GM19238 (cell line): ENCODE data around the gene MEF2C.

Experiments
- DNase-seq: peaks from one replicate; pipeline ENCODE4 v3.0.0; 2011; ENCODE audit warnings: low spot score; ENCODE audit not compliant: insufficient read length

MEF2C gene

DNA sequence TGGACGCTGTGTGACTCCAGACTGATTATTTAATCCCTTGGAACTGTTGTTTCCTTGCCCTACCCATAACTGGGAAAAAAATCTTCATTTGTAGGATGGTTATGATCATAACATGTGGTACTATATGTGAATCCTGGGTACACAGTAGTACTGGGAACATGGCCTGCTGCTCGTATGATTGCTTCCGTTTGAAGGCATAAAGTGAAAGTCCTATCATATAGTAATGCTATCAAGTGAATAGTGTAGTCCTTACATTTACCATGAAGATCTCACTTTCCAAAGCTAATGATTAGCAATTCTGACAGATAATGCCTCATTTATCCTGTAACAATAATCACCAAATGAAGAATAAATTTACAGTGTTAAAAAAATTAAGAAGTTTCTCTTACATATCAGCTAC, 53.2 kb downstream of the MEF2C start:
- no peak for DNase-seq

DNA sequence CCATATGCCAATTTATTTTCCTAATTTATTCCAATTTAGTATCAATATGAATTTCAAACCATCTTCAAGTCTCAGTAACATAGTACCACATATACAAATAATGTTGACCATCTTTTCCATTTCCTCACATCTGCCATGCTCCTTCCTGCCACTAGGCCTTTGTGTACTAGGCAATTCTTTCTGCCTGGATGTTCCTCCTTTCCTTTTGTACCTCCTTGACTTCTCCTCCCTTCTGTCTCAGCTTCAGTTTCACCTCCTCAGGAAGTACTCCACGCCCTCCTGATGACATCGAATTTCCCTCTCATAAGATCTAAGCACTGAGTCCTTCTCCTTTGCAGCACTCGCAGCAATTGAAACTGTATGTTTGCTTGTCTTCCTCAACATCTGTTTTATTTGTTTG, 53.9 kb downstream of the MEF2C start:
- DNase-seq, result no peak

DNA sequence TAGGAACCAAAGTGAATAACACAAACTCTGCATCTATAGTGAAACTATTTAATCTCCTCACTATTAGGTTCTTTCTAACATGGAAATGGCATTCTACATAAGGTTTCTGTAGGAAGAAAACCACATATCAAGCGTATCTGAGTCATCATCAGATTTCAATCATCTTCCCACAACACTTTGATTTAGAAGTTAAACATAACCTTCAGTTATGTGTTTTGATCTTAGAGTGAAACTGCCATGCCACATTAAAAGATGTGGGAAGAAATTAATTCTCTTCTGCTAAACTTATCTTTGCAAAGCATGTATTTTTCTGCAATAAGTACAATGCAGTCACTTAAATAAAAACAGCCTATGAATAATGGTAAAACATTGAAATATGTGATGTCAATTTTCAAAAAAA, 55.0 kb downstream of the MEF2C start:
- no peak for DNase-seq

- DNase-seq, result no peak
Observed at GRCh38 chr5:88826646-88827585, 56.1 kb downstream of the MEF2C start.

GRCh38 chr5:88825584-88826315, 57.2 kb downstream of the MEF2C start:
- DNase-seq, result no peak

DNA sequence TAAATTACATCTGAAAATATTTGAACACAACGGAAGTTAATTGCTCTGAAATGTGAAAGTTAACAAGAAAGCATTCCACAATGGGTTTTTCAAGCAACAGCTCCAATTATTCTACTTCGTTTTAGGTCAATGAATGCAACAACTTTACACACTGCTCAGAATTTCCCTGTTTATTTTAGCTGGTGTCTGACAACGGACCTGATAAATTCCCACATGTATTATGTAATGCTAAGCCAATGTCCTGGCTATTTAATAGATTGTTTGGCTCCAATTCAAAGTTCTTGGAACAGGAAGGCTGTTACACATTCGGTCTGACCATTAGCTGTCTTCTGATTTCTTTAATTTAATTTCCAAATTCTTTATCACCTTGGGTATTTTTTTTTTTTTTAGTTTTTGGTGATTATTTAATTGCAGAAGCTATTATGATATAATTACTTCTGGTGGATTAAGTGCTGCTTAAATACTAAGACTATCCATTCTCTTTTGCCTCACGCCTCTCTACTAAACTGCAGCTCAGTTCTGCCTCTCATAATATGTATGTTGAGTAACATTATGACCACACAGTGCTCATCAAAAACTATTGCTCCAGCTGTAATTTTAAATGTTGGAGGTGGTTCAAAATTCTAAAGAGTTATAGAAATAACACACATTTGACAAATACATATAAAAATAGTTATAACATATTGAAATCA, 57.9 kb downstream of the MEF2C start:
- no peak for DNase-seq

DNA sequence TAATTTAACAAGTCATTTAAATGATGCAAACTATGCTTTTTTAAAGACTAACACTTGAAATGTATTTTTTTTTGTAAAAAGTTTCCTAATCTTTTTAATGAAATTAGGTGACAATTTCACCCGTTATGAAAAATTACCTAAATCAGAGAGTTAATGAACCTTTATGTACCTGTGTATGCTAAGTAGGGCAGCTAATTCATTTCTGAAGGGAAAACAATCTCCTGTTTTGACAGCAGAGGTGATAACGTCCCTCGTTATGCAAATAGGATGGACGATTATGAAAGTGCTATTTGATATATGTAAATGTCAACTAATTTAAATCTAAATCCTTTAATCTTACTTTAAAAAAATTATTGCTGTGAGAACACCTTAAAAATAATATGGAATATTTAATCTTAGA, 58.8 kb downstream of the MEF2C start:
- DNase-seq, result no peak

GRCh38 chr5:88823201-88823600, 59.8 kb downstream of the MEF2C start:
- no peak for DNase-seq

DNA sequence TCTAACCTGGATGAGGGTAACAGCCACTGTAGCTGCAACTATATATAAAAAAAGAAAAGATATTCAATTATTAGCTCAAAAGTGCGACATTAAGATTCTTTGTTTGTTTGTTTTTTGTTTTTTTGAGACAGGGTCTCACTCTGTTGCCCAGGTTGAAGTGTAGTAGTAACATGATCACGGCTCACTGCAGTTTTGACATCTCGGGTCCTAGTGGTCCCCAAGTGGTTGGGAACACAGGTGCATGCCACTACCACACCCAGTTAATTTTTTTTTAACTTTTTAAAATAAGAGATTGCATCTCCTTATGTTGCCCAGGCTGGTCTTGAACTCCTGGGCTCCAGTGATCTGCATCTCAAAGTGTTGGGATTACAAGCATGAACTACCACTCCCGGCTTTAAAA, 61.8 kb downstream of the MEF2C start:
- DNase-seq, result no peak

DNA sequence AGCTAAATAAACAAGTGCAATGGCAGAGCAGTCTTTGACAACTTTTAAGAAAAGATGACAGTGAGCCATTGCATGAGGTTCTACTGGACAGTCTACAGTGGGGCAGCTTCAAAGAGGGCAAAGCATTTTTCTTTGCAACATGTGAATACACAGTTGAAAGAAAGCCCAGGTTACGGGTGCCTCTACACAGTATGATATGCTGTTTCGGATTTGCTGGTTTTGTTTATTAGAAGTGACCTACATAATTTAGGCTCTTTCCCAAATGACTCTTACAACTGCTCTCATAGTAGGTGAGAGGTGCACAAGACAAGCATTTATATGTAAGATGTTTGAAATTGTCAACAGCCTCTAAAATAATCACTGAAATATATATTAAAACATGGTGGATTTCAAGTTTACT, 62.4 kb downstream of the MEF2C start:
- no peak for DNase-seq

- no peak for DNase-seq
Observed at GRCh38 chr5:88819301-88819999, 63.5 kb downstream of the MEF2C start.

DNA sequence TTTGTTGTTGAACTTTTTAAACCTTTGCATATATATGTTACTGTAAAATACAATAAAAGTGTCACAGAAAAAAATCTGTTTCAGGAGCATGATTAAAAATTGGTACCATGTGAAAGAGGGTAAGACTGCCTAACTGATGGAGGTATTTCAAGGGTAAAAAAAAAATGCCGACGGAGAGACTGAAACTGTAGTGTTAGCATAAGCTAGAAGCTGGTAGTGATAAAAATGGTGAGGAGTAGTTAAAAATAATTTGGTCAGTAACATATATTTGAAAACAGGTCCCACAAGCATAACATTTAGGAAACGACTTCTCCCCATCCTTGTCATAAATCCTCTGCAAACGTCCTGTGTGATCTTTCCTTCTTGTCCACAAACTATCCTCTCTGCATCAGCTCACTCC, 64.7 kb downstream of the MEF2C start:
- no peak for DNase-seq

GRCh38 chr5:88816195-88816594, 66.8 kb downstream of the MEF2C start:
- no peak for DNase-seq

GRCh38 chr5:88815050-88815789, 67.8 kb downstream of the MEF2C start:
- no peak for DNase-seq

GRCh38 chr5:88813805-88814575, 69.0 kb downstream of the MEF2C start:
- no peak for DNase-seq

GRCh38 chr5:88813244-88813643, 69.7 kb downstream of the MEF2C start:
- DNase-seq, result no peak

GRCh38 chr5:88808153-88808552, 74.8 kb downstream of the MEF2C start:
- no peak for DNase-seq

- no peak for DNase-seq
Observed at GRCh38 chr5:88807327-88807726, 75.7 kb downstream of the MEF2C start.

DNA sequence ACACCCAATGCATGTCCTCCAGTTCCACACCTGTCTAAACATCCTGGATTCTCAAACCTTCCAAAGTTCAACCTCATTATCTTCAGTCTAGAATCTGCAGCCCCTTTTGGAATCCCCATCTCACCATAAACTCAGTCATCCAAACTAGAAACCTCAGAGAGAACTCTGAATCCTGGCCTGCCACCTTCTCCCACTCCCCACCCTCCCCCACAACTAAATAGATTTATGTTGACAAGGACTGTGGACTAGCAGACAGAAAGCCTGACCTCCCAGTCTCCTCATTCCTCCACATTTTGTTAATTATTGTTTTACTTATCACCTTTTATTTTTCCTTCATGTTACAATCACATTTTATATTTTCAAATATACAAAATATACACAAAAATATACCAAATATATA, 76.6 kb downstream of the MEF2C start:
- DNase-seq, result no peak
